Activated CD8-positive, alpha-beta memory T cell treated with anti-CD3 and anti-CD28 coated beads for 48 hours (primary cell): ENCODE results near the gene TCTN1.
A peak's percentile ranks its signal among the peaks of the same experiment; 100 is the strongest.
"Not testable (repeated sequence)": the region's sequence is repeated elsewhere in the genome, so short reads cannot be mapped to it uniquely, and the experiment has no call there.

Source experiments
- DNase-seq, 3 experiments: peaks; one replicate each; pipeline ENCODE4 v3.0.0-alpha.2; 2020; ENCODE audit warnings: low read depth in 2 of 3, low spot score in 2 of 3

TCTN1 gene

DNA sequence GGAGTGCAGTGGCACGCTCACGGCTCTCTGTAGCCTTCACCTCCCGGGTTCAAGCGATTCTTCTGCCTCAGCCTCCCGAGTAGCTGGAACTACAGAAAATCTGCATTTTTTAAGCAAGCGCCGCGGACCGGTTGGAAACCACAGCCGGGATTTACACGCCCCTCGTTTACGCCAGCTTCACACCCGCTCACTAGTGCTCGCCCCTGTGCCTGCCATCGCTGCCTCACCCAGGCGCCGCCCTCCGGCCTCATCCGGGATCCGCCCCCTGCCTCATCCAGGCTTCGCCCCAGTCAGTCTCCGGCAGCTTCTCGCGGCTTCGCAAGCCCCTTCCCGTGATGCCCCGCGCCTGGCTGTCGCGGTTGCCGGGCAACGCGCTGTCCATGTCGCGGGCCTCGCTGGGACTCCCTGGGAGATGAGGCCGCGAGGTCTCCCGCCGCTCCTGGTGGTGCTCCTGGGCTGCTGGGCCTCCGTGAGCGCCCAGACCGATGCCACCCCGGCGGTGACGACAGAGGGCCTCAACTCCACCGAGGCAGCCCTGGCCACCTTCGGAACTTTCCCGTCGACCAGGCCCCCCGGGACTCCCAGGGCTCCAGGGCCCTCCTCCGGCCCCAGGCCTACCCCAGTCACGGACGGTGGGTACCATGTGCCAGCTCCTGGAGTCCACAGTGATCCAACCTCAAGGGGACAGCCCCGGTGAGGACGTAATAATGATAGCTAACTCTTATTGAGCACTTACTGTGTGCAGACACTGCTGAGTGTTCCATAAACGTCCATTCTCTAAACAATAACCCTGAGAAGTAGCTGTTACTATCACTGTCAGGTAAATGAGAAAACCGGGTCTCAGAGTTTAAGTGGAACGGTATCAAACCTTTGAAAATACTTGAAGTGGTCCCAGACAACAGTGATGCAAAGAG, at the start of gene TCTN1:
TSS of gene TCTN1 (plus strand) at position 359 of the 914 bp plus-strand sequence. CDS start at position 413, 54 bp downstream.
- peak; percentile 81 to 96 (median 89) for DNase-seq

DNA sequence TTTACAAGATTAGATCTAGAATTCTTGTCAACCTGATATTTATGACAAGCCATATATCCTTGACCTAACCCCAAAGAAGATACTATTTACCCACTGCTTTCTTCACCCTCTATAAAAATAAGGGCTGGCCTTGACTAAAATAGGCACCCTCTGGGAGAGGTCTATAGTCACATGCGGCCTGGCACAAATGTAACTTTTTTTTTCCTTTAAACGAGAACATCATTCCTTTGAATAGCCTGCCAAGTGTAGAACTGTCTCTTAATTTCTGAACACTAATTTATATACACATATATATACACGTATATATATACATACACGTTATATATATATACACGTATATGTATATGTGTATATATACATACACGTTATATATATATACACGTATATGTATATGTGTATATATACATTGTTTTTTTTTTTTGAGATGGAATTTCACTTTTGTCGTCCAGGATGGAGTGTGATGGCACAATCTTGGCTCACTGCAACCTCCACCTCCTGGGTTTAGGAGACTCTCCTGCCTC, 49.4 kb upstream of the TCTN1 start:
- DNase-seq, result no peak

DNA sequence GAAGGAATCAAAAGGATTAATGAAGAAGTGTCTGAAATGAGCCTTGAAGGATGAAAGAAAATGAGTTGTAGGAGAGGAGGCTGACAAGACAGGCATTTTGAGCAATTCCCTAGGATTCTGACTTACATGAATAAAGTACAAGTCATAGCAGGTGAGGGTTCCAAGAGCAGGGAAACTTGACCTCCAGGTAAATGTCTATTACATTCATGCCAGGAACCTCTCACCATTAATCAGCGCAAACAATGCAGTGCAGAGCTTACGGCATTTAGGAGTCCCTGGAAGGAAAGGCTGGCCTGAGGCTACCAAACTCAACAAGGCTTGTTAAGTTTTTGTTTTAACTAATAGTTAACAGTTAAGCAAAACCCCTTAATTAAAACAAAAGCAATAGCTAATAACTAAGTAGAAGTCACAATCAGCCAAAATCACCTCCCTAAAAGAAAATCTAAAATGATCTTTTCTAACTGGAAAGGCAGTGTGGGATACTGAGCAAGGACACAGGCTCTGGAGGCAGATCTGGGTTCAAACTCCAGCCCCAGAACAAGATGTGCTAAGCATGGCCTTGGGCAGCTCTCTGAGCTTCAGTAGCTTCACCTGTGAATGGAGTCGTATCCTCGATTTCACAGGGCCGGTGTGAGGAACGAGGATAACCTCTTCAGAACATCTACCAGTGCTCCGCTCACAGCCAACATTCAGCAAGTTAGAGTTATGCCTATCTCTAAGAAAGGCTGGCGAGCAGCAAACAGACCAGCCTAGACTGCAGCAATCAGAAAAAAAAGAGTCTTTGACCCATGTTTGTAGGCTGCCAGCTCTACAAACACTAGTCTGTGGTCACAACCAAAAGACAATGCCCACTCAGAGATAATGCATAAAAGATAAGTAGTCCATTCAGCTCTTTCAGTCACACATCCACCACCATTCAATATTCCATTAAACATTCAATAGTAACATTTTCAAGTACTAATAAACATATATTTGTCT, 47.7 kb upstream of the TCTN1 start:
- no peak for DNase-seq

DNA sequence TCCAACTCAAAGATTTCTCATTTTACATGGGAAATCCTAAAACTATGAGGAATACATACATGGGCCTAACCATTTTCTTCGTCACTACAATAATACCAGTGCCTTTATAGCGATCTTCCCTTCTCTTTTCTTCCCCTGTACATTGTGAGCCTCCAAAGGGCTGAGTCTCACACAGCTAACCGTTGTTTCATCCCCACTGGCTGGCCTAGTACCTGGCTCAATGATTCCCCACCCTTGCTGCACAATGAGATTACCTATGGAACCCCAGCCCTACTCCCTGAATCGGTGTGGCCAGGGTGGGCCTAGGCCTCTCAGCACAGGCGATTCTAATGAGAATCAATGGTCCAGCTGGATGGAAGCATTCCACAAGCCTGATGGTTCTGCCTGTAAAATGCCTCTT, 46.9 kb upstream of the TCTN1 start:
- no peak for DNase-seq

DNA sequence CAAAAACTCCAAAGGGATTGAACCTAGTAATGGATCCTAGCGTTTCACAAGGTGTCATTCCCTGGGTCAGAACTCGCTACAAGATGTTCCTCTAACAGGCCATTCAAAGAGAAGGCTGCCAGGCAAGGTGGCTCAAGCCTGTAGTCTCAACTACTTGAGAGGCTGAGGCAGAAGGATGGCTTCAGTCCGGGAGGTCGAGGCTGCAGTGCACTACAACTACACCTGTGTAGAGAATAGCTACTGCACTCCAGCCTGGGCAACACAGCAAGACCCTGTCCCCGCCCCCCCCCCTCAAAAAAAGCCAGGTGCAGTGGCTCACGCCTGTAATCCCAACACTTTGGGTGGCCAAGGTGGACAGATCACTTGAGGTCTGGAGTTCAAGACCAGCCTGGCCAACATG, 45.2 kb upstream of the TCTN1 start:
- no peak for DNase-seq

DNA sequence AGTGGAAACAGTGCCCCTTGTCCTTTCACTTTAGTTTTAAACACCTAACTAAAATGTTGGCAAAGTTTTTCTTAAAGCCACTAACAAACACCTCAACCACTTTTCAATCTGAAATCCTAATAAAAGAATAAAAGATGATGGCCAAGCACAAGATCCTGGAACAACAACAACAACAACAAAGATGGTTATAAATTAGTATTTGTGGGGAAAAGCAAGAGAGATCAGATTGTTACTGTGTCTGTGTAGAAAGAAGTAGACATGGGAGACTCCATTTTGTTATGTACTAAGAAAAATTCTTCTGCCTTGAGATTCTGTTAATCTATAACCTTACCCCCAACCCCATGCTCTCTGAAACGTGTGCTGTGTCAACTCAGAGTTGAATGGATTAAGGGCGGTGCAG, 44.1 kb upstream of the TCTN1 start:
- DNase-seq, result not testable (repeated sequence)

DNA sequence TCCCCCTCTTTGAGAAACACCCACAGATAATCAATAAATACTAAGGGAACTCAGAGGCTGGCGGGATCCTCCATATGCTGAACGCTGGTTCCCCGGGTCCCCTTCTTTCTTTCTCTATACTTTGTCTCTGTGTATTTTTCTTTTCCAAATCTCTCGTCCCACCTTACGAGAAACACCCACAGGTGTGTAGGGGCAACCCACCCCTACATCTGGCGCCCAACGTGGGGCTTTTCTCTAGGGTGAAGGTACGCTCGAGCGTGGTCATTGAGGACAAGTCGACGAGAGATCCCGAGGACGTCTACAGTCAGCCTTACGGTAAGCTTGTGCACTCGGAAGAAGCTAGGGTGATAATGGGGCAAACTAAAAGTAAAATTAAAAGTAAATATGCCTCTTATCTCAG, 43.1 kb upstream of the TCTN1 start:
- not testable (repeated sequence) for DNase-seq

DNA sequence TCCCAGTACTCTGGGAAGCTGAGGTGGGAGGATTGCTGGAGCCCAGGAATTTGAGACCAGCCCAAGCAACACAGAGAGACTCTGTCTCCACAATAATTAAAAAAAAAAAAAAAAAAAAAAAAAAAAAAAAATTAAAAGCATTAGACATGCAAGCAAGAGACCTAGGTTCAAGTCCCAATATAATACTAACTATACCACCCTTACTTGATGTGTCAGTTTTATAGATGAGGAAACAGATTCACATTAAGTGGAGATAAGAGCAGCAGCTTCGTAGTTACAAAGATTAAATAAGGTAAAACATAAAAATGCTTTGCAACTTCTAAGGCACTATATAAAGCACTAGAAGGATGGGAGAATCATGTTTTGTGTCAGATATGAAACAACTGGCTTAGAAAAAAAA, 39.9 kb upstream of the TCTN1 start:
- DNase-seq, result no peak

DNA sequence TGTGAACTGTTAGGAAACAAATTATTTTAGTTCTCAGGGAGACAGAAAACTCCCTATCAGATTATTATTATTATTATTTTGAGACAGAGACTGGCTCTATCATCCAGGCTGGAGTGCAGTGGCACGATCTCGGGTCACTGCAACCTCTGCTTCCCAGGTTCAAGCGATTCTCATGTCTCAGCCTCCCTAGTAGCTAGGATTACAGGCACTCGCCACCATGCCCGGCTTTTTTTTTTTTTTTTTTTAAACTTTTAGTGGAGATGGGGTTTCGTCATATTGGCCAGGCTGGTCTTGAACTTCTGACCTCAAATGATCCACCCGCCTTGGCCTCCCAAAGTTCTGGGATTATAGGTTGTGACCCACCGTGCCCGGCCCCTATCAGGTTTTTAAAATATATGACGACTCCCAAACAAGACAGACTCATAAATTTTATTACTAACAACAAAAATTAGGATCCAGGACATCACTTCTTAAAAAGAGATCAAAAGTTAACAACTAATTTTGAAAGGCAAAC, 39.2 kb upstream of the TCTN1 start:
- not testable (repeated sequence) for DNase-seq

DNA sequence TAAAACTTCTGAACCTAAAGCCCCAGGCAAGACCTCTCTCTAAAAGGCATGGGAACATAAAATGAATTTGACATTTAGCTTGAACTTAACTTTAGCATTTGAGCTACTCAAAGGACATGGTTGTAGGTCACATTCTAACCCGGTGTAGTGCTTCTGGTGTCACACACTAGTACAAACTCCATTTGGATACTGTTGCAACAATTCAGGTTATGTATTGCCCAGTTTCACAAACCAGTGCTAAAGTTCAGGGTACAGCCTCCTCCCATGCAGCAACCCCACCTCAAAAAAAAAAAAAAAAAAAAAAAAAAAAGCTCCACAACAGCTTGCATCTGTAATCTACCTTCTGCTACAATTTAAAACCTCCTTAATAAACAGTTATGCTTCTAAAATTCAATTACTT, 38.6 kb upstream of the TCTN1 start:
- no peak for DNase-seq

DNA sequence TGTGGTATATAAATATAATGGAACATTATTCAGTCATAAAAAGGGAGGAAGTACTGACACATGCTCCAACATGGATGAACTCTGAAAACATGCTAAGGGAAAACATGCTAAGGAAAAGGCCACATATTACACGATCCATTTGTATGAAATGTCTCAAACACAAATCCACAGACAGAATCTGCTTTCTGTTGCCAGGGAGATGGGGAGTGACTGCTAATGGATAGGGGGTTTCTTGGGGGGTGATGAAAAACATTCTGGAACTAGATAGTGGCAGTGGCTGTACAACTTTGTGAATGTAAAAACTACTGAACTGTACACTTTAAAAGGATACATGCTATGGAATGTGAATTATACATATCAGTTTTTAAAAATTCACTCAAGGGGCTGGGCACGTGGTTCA, 37.4 kb upstream of the TCTN1 start:
- DNase-seq, result no peak

DNA sequence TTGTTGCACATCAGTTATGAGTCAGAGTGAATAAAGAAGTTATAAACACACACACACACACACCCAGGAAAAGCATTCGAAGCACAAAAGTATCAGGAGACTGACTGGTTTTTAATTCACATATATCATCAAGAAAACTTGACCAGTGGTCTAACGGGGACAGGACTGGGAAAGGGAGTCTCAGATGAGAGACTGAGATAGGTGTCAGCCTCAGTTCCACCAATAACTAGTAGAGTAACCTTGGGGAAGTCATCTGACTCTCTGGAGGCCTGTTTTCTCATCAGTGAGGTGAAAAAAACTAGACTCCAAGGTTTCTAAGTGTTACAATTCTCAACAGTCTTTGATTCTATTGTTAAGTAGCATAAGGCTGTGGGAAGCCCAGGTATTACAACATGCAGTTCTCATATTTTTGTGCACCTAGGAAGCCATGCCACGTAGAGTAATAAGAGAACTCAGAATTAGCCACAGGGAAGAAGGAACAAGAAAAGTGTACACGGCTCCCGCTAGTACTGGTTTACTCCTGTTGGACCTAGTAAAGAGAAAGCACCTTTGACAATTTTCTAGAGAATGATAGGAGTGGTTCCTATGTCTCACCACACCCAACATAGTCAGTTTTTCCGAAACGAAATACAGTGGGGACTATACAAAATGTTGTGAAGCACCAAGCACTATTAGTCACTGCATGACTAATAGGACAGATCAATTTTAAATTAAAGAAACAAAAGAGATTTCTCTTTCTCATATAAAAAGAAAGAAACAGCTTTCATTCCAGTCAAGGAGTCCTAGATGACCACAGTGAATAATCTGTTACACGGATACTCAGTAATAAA, 35.9 kb upstream of the TCTN1 start:
- peak in 1 of 3 experiments; percentile 18 for DNase-seq

DNA sequence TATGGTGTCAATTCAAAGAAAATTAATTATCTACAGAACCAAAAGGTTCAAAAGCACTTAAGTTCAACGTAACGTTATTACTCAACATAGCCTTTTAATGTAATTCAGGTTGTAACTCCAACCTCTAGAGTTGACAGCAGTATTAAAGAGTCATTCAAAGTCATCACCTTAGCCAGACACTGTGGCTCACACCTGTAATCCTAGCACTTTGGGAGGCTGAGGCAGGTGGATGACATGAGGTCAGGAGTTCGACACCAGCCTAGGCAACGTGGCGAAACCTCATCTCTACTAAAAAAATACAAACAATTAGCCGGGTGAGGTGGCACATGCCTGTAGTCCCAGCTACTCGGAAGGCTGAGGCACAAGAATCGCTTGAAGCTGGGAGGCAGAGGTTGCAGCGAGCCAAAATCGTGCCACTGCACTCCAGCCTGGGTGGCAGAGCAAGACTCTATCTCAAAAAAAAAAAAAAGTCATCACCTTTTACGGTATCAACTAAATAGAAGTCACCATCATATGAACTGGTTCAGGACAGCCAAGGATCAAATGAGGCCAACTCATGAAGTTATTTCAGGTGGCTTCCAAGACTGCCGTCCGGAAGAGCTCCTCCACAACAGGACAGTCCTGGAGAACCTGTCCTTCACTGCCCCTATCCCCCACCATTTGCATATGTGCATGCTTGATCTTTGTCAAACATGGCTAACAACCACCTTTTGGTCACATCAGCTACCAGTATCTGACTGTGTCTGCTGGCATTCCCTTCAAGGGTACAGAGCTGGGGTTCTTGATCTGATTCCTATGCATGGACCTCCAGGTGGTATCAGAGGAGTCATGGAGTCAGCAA, 35.0 kb upstream of the TCTN1 start:
- DNase-seq, result peak in 1 of 3 experiments; percentile 14

DNA sequence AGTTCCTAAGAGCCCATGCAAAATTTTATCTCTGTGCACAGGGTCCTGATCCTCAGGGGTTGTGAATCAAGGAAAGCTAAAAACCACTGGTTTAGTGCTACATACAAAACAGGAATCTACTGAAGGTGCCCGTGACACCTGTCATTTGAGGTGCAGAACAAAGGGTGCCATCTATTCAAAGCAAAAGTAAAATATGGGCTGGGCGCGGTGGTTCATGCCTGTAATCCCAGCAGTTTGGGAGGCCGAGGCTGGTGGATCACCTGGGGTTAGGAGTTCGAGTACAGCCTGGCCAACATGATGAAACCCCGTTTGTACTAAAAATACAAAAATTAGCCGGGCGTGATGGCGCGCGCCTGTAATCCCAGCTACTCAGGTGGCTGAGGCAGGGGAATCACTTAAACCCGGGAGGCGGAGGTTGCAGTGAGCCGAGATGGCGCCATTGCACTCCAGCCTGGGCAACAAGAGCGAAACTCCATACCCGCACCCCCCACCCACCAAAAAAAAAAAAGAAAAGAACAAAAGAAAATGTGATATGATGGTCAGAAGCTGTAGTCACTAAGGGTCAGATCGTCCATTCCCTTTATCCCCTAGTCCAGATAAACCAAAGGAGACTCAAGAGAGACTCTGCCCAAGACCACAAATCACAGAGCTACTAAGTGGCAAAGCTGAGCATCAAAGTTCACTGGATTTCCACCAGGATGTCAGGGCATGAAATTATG, 34.2 kb upstream of the TCTN1 start:
- DNase-seq, result no peak

DNA sequence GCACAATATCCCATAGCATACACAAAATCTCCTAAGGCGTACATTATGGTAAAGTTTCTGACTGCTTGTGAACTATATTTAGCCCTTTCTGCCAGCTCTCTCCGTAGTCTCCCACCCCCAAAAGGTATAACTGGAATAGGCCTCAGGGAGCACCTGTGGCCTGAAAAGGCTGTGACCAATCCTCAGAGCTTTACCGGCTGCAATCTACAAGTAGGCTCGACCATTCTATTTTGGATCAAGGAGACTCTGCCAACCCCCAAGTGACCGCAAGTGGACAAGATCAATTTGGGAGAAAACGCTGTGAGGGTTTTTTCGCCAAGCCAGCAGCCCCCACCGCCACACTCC, 32.0 kb upstream of the TCTN1 start:
- no peak for DNase-seq

DNA sequence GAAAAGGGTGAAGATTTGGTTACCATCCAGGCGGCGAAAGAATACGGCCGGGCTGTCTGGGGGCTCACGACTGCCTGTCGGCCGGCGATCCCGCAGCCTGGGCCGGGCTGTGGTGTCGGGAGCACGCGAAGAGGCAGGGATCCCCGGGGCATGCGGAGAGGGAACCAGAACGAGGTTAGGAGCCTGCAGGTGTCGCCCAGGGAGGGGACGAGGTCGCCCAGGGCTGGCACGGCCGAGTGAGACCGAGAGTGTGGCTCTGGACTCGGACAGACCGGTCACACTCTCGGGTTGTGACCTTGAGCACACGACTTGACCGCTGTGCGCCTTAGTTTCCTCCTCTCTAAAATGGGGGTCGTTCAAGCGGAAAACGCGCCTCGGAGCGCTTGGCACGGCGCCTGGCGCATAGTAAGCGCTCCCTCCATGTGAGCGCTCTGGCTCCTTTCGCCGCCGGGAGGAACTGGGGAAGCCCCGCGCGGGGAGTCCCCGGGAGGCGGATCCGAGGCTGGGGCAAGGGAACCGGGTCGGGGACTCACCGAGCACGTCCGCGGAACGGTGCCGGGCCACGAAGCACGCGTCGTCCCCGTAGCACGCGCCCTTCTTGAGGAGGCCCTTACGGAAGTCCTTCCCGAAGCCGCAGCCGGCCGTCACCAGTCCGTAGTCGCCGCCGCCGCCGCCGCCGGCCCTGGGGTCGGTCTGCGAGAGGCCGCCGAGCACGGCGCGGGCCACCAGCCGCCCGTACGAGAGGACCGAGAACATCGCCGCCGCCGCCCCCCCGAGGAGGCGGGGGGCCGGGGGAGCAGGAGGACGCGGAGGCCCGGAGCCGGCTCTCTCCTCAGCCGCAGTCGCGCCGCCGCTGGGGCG, 31.4 kb upstream of the TCTN1 start:
- peak; percentile 36 to 58 (median 57) for DNase-seq

DNA sequence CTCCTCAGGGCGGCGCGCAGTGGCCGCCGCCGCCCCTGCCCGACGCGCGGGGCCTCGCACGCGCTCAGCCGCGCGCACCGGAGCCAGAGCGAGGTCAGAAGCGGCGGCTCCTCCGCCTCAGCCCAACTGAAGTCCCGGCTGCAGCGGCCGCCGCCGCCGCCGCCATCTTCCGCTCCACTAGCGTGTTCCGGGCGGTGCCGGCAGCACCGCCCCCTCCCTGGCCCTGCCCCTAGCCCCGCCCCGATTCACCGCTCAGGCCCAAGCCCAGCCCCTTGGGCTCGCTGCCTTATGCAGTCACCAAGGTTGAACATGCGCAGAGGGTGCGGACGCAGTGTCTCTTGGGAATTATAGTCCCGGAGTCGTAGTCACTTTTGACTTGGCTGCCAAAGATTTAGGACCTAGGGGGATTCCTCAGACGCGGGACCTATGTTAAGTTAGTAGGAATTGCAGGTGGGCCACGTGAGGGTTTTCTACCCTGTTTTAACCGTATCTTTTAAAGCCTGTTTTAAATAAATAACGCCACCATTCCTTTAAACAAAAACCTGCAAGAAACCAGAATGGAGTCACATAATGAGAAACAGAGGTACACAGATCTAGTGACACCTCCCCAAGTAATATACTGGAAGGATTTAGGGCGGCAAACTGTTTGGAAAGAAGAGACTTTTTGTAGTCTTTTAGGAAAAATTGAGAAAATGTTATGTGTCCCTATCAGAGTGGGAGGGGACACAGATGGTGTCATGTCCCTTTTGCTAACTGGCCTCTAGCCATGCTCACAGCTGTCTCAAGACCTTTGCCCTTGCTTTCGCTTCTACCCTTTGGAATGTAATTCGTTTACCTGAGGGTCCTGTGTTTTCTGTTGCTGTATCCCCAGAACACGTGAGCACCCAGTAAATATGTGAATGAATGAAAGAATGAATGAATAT, 30.5 kb upstream of the TCTN1 start, which contains the start of gene PPTC7:
TSS of gene PPTC7 (minus strand) at position 182 of the 923 bp plus-strand sequence. CDS start 287 bp downstream, outside the sequence.
- peak; percentile 84 to 93 (median 90) for DNase-seq
